ENCODE measurements around the gene SLC16A10.
"Not testable (repeated sequence)": the region's sequence is repeated elsewhere in the genome, so short reads cannot be mapped to it uniquely, and the experiment has no call there.

Gene SLC16A10

DNA sequence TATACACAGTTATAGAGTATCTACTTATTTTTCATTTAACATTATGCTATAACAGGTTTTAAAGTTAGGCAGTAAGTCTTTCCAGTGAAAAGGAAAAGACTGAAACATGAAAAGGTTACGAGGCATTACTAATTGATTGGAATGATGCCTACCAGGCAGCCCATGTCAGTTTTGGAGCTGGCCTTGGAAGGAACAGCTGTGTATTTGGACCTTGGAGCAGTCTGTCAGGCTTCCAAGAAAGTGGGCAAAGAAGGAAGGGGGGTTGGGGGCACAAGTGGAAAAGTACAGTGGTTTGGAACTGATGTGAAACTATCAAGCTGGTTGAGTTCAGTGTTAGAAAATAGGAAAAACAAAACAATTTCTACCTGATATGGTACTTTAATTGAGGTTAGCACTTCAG, 41.7 kb downstream of the SLC16A10 start:
- no peak for TF ChIP-seq EZH2phosphoT487 (IDR thresholded peaks at IDR 0.05; ENCODE audit: low read depth)
- TF ChIP-seq, protein P1, sequence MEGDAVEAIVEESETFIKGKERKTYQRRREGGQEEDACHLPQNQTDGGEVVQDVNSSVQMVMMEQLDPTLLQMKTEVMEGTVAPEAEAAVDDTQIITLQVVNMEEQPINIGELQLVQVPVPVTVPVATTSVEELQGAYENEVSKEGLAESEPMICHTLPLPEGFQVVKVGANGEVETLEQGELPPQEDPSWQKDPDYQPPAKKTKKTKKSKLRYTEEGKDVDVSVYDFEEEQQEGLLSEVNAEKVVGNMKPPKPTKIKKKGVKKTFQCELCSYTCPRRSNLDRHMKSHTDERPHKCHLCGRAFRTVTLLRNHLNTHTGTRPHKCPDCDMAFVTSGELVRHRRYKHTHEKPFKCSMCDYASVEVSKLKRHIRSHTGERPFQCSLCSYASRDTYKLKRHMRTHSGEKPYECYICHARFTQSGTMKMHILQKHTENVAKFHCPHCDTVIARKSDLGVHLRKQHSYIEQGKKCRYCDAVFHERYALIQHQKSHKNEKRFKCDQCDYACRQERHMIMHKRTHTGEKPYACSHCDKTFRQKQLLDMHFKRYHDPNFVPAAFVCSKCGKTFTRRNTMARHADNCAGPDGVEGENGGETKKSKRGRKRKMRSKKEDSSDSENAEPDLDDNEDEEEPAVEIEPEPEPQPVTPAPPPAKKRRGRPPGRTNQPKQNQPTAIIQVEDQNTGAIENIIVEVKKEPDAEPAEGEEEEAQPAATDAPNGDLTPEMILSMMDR (IDR thresholded peaks at IDR 0.05; ENCODE audit: low read depth, low read length) = no peak
- Histone ChIP-seq H3K4me2 (ENCODE audit: low read length) (no peak overlapping the region), H4K20me1 (ENCODE audit: insufficient read depth, low read length) (no peaks in the 10 kb centered on the region), H3K4me3 (ENCODE audit: low read length) (no peak overlapping the region), H3K9ac (ENCODE audit: low read length) (no peak overlapping the region), H3K79me2 (ENCODE audit: low read length) (no peaks in the 10 kb centered on the region), H3K9me3 (ENCODE audit: insufficient read depth, low read length) (no peaks in the 10 kb centered on the region), H3K36me3 (replicated peaks; ENCODE audit: low read depth, low read length) (no peaks in the 10 kb centered on the region), H3K27me3 (ENCODE audit: low read depth, low read length) (no peaks in the 10 kb centered on the region), H3K4me1 (ENCODE audit: low read length) (no peaks in the 10 kb centered on the region), H2AFZ (ENCODE audit: low read depth, low read length) (no peak overlapping the region), H3K27ac (ENCODE audit: low read length) (no peak overlapping the region)

DNA sequence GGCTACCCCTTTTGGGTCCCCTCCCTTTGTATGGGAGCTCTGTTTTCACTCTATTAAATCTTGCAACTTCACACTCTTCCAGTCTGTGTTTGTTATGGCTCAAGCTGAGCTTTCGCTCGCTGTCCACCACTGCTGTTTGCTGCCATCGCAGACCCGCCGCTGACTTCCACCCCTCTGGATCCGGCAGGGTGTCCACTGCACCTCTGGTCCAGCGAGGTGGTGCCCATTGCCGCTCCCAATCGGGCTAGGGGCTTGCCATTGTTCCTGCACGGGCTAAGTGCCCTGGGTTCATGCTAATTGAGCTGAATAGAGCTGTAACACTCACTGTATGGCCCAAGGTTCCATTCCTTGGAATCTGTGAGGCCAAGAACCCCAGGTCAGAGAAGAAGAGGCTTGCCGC, 43.7 kb downstream of the SLC16A10 start:
- not testable (repeated sequence) for H3K27me3 ChIP-seq (ENCODE audit: low read depth, low read length); H3K4me3 ChIP-seq (ENCODE audit: low read length); H3K27ac ChIP-seq (ENCODE audit: low read length); H2AFZ ChIP-seq (ENCODE audit: low read depth, low read length); H3K9ac ChIP-seq (ENCODE audit: low read length); H3K36me3 ChIP-seq (replicated peaks; ENCODE audit: low read depth, low read length); H3K79me2 ChIP-seq (ENCODE audit: low read length); H4K20me1 ChIP-seq (ENCODE audit: insufficient read depth, low read length); H3K9me3 ChIP-seq (ENCODE audit: insufficient read depth, low read length); H3K4me2 ChIP-seq (ENCODE audit: low read length); H3K4me1 ChIP-seq (ENCODE audit: low read length)

DNA sequence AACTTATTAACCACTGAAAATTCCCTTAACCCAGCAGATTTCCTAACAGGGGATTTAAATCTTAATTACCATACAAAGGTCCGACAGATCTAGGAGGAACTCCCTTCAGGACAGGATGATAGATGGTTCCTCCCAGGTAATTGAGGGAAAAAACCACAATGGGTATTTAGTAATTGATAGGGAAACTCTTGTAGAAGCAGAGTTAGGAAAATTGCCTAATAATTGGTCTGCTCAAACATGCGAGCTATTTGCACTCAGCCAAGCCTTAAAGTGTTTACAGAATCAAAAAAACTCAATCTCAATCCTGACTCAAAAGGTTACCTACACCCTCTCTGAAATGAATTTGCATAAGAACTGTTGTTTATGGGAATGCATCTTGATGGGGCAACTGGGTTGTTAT, 45.4 kb downstream of the SLC16A10 start:
- H3K4me1 ChIP-seq (ENCODE audit: low read length); H3K79me2 ChIP-seq (ENCODE audit: low read length); H3K4me2 ChIP-seq (ENCODE audit: low read length); H3K4me3 ChIP-seq (ENCODE audit: low read length); H3K9ac ChIP-seq (ENCODE audit: low read length); H3K27ac ChIP-seq (ENCODE audit: low read length); H3K27me3 ChIP-seq (ENCODE audit: low read depth, low read length); H3K9me3 ChIP-seq (ENCODE audit: insufficient read depth, low read length); H3K36me3 ChIP-seq (replicated peaks; ENCODE audit: low read depth, low read length); H4K20me1 ChIP-seq (ENCODE audit: insufficient read depth, low read length); H2AFZ ChIP-seq (ENCODE audit: low read depth, low read length): not testable (repeated sequence)

DNA sequence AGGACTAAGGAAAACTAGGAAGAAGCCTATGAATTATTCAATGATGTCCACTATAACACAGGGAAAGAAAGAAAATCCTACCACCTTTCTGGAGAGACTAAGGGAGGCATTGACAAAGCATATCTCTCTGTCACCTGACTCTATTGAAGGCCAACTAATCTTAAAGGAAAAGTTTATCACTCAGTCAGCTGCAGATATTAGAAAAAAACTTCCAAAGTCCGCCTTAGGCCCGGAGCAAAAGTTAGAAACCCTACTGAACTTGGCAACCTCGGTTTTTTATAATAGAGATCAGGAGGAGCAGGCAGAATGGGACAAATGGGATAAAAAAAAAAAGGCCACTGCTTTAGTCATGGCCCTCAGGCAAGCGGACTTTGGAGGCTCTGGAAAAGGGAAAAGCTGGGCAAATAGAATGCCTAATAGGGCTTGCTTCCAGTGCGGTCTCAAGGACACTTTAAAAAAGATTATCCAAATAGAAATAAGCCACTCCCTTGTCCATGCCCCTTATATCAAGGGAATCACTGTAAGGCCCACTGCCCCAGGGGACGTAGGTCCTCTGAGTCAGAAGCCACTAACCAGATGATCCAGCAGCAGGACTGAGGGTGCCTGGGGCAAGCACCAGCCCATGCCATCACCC, 47.0 kb downstream of the SLC16A10 start:
- not testable (repeated sequence) for H3K4me1 ChIP-seq (ENCODE audit: low read length); H3K4me2 ChIP-seq (ENCODE audit: low read length); H3K27ac ChIP-seq (ENCODE audit: low read length); H3K9me3 ChIP-seq (ENCODE audit: insufficient read depth, low read length); H2AFZ ChIP-seq (ENCODE audit: low read depth, low read length); H3K27me3 ChIP-seq (ENCODE audit: low read depth, low read length); H3K79me2 ChIP-seq (ENCODE audit: low read length); H4K20me1 ChIP-seq (ENCODE audit: insufficient read depth, low read length); H3K4me3 ChIP-seq (ENCODE audit: low read length); H3K36me3 ChIP-seq (replicated peaks; ENCODE audit: low read depth, low read length); H3K9ac ChIP-seq (ENCODE audit: low read length)

DNA sequence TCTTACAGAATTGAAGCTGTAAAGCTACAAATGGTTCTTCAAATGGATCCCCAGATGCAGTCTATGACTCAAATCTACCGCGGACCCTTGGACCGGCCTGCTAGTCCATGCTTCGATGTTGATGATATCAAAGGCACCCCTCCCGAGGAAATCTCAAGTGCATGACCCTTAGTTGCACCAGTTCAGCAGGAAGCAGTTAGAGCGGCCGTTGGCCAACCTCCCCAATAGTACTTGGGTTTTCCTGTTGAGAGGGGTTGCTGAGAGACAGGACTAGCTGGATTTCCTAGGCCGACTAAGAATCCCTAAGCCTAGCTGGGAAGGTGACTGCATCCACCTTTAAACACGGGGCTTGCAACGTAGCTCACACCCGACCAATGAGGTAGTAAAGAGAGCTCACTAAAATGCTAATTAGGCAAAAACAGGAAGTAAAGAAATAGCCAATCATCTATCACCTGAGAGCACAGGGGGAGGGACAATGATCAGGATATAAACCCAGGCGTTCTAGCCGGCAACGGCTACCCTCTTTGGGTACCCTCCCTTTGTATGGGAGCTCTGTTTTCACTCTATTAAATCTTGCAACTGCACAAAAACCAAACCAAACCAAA, 50.3 kb downstream of the SLC16A10 start:
- not testable (repeated sequence) for H3K4me3 ChIP-seq (ENCODE audit: low read length); H3K27me3 ChIP-seq (ENCODE audit: low read depth, low read length); H3K4me1 ChIP-seq (ENCODE audit: low read length); H3K27ac ChIP-seq (ENCODE audit: low read length); H4K20me1 ChIP-seq (ENCODE audit: insufficient read depth, low read length); H3K9ac ChIP-seq (ENCODE audit: low read length); H3K9me3 ChIP-seq (ENCODE audit: insufficient read depth, low read length); H3K4me2 ChIP-seq (ENCODE audit: low read length); H2AFZ ChIP-seq (ENCODE audit: low read depth, low read length); H3K79me2 ChIP-seq (ENCODE audit: low read length); H3K36me3 ChIP-seq (replicated peaks; ENCODE audit: low read depth, low read length)

DNA sequence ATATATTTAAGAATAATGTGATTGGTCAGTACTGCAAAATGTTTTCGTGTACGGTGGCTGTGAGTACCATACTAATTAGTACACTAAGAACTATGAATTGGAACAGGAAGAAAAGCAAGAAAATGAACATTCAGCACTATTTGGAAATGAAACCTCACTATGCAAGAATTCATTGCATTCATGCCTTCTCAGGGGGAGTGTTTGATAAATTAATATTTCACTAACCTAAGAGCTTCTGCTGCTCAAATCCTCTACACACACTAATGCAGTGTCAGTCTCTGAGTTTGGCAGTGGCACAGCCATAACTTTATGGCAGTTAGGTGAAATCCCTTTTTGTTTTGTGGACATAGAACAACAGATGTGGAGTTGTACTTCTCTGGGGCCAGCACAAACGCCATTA, 60.1 kb downstream of the SLC16A10 start:
- Histone ChIP-seq H4K20me1 (ENCODE audit: insufficient read depth, low read length) (no peaks in the 10 kb centered on the region), H3K79me2 (ENCODE audit: low read length) (no peaks in the 10 kb centered on the region), H3K4me3 (ENCODE audit: low read length) (no peak overlapping the region), H3K9me3 (ENCODE audit: insufficient read depth, low read length) (no peaks in the 10 kb centered on the region), H3K4me1 (ENCODE audit: low read length) (no peaks in the 10 kb centered on the region), H3K36me3 (replicated peaks; ENCODE audit: low read depth, low read length) (no peaks in the 10 kb centered on the region), H3K27ac (ENCODE audit: low read length) (no peak overlapping the region), H3K27me3 (ENCODE audit: low read depth, low read length) (no peaks in the 10 kb centered on the region), H2AFZ (ENCODE audit: low read depth, low read length) (no peak overlapping the region), H3K4me2 (ENCODE audit: low read length) (no peak overlapping the region), H3K9ac (ENCODE audit: low read length) (no peak overlapping the region)
- TF ChIP-seq, protein P1 (IDR thresholded peaks at IDR 0.05; ENCODE audit: low read depth, low read length) = no peak
- TF ChIP-seq EZH2phosphoT487 (IDR thresholded peaks at IDR 0.05; ENCODE audit: low read depth) = no peak
